Right cardiac atrium (tissue), 5 donors: ENCODE data around the gene UBE2N. TPM values are rescaled to one million over a fixed set of nuclear protein-coding genes. Genes with fewer than 3 reads are reported as not detected.
"Not testable (repeated sequence)": the region's sequence is repeated elsewhere in the genome, so short reads cannot be mapped to it uniquely, and the experiment has no call there.

Experiments used
- ATAC-seq, 2 donors: fragments of 200-7000 bp; cut with Tn5 transposase; one replicate each; pipeline versions ENCODE4 v1.8.0 to v1.9.1; 2020; ENCODE audit warnings: moderate library complexity in 2 of 2, mild to moderate bottlenecking in 1 of 2
- DNase-seq, 3 donors: peaks; one replicate each; pipeline ENCODE4 v3.0.0-alpha.2; 2020
- H3K27ac ChIP-seq: one replicate; pipeline ENCODE4 v1.5.1; 2013; ENCODE audit warnings: mild to moderate bottlenecking, low read length, control low read depth, moderate library complexity
- H3K27me3 ChIP-seq: one replicate; pipeline ENCODE4 v1.6.1; 2013; ENCODE audit not compliant: control insufficient read depth, insufficient read depth
- H3K4me1 ChIP-seq: one replicate; pipeline ENCODE4 v1.6.1; 2013; ENCODE audit warnings: low read length; ENCODE audit not compliant: control insufficient read depth, insufficient read depth
- H3K4me3 ChIP-seq: one replicate; pipeline ENCODE4 v1.5.1; 2013; ENCODE audit warnings: low read length, control low read depth
- H3K9me3 ChIP-seq: one replicate; pipeline ENCODE4 v1.6.1; 2013; ENCODE audit warnings: low read length; ENCODE audit not compliant: control insufficient read depth
- WGBS: extraction: QIAGEN DNeasy Blood & Tissue Kit; methylation state at CpG from one replicate; pipeline ENCODE4 v1.1.7; 2013; 5-methylcytosine and 5-hydroxymethylcytosine counted together
- intact Hi-C, 4 donors: fragments of 100-400 bp; cut with DNase I; formaldehyde crosslinking; loops; one replicate each; pipeline versions ENCODE4 v1.11.0 to v1.14.0; 2022 to 2023
- polyA plus RNA-seq: library from polyadenylated mRNA; stranded (reverse); fragments of 200-250 nt; gene quantifications from one replicate; pipeline ENCODE4 v1.2.3, GENCODE V29; 2013
- total RNA-seq, 4 donors: library from RNA; stranded (reverse); fragmentation: NEBNext Ultra II Directional; extraction: Animal tissue kit (Norgen Biotek cat#: 25700); gene quantifications; one replicate each; pipeline ENCODE4 v1.2.1, GENCODE V29; 2021
- donor health status: healthy with polysubstance abuse.
- donor health status: DM: no; HTN: yes; CAD: no.
- donor health status: DM: no; HTN: no; CAD: no.
- donor health status: DM: no; HTN: yes; CAD: no; lungs with severe emphysema.
- donor health status: DM: yes; HTN: yes; CAD: no.

The UBE2N gene
- total and polyA plus RNA-seq, 5 donors, result 79.2 to 95.2 (median 82.6) TPM

GRCh38 chr12:93393425-93393824, 48.3 kb downstream of the UBE2N start:
- 57% methylated on average over 2 of the region's 2 CpGs for WGBS
- ATAC-seq, result no peak
- Histone ChIP-seq H3K4me3 (no peak overlapping the region), H3K27ac (no peak overlapping the region), H3K27me3 (no peaks in the 10 kb centered on the region), H3K9me3 (no peaks in the 10 kb centered on the region), H3K4me1 (peaks cover 8% of the 10 kb centered on the region)
- DNase-seq, result no peak
- intact Hi-C loops, result loop anchor here in 2 of 4 donors (10.0 kb wide), 2 partner anchors 269 to 409 kb away; no protein-coding TSS in a partner anchor

GRCh38 chr12:93390549-93391297, 51.0 kb downstream of the UBE2N start:
- H3K4me3 ChIP-seq, result no peak overlapping the region
- ATAC-seq, result peak; percentile 39 to 59
- H3K9me3 ChIP-seq, result no peaks in the 10 kb centered on the region
- intact Hi-C loops, result loop anchor here in 2 of 4 donors (10.0 kb wide), 2 partner anchors 266 to 406 kb away; no protein-coding TSS in a partner anchor
- peaks cover 10% of the 10 kb centered on the region for H3K4me1 ChIP-seq
- no peaks in the 10 kb centered on the region for H3K27me3 ChIP-seq
- 73% methylated on average over 5 of the region's 5 CpGs for WGBS
- H3K27ac ChIP-seq, result peak overlapping the region; percentile 17
- DNase-seq, result no peak

- Histone ChIP-seq H3K27ac (no peak overlapping the region), H3K4me1 (peaks cover 10% of the 10 kb centered on the region), H3K9me3 (no peaks in the 10 kb centered on the region), H3K4me3 (no peak overlapping the region), H3K27me3 (no peaks in the 10 kb centered on the region)
- 51% methylated on average over 5 of the region's 5 CpGs for WGBS
- intact Hi-C loops, result loop anchor here in 2 of 4 donors (10.0 kb wide), 2 partner anchors 265 to 405 kb away; no protein-coding TSS in a partner anchor
- DNase-seq (no peak), ATAC-seq (no peak)
Measured at GRCh38 chr12:93390031-93390430, 51.7 kb downstream of the UBE2N start.

GRCh38 chr12:93387780-93388179, 54.0 kb downstream of the UBE2N start:
- Histone ChIP-seq H3K4me3 (no peak overlapping the region), H3K27ac (peak overlapping the region; percentile 30), H3K9me3 (no peaks in the 10 kb centered on the region), H3K4me1 (peaks cover 9% of the 10 kb centered on the region), H3K27me3 (no peaks in the 10 kb centered on the region)
- WGBS, result 70% methylated on average over 2 of the region's 2 CpGs
- no peak for DNase-seq
- intact Hi-C loops, result no loop called here
- ATAC-seq, result peak in 1 of 2 donors; percentile 73

GRCh38 chr12:93381976-93382437, 59.7 kb downstream of the UBE2N start:
- H3K27ac ChIP-seq, result peak overlapping the region; percentile 80

GRCh38 chr12:93381161-93381975, 60.4 kb downstream of the UBE2N start:
- Histone ChIP-seq H3K4me3 (peak overlapping the region; percentile 58), H3K9me3 (no peaks in the 10 kb centered on the region), H3K27me3 (no peaks in the 10 kb centered on the region), H3K27ac (peak overlapping the region; percentile 85), H3K4me1 (peaks cover 2% of the 10 kb centered on the region)
- intact Hi-C loops, result no loop called here
- DNase-seq (no peak), ATAC-seq (no peak)
- WGBS, result 37% methylated on average over 5 of the region's 5 CpGs

More at GRCh38 chr12:93381976-93382437, 59.7 kb downstream of the UBE2N start:
- H3K27me3 ChIP-seq, H3K9me3 ChIP-seq, intact Hi-C loops, ATAC-seq, H3K4me1 ChIP-seq, DNase-seq: not testable (repeated sequence)
- 76% methylated on average over 5 of the region's 5 CpGs for WGBS
- peak overlapping the region; percentile 58 for H3K4me3 ChIP-seq

- ATAC-seq, result no peak
- DNase-seq, result no peak
- intact Hi-C loops, result no loop called here
- no peaks in the 10 kb centered on the region for H3K27me3 ChIP-seq
- H3K4me3 ChIP-seq, result peak overlapping the region; percentile 58
- no peaks in the 10 kb centered on the region for H3K9me3 ChIP-seq
- no peak overlapping the region for H3K27ac ChIP-seq
- peaks cover 2% of the 10 kb centered on the region for H3K4me1 ChIP-seq
- whole genome bisulfite sequencing, result 34% methylated on average over 2 of the region's 2 CpGs
Measured at GRCh38 chr12:93380480-93381121, 61.1 kb downstream of the UBE2N start.

GRCh38 chr12:93379981-93380361, 61.8 kb downstream of the UBE2N start:
- intact Hi-C loops, result loop anchor here in 1 of 4 donors (5.0 kb wide), 1 partner anchor 198 kb away; no protein-coding TSS in a partner anchor
- no peak for ATAC-seq

GRCh38 chr12:93379326-93379980, 62.3 kb downstream of the UBE2N start:
- intact Hi-C loops, result loop anchor here in 1 of 4 donors (5.0 kb wide), 1 partner anchor 197 kb away; no protein-coding TSS in a partner anchor
- WGBS, result 11% methylated on average over 8 of the region's 8 CpGs
- Histone ChIP-seq H3K4me3 (peak overlapping the region; percentile 58), H3K4me1 (peaks cover 2% of the 10 kb centered on the region), H3K9me3 (no peaks in the 10 kb centered on the region), H3K27me3 (no peaks in the 10 kb centered on the region), H3K27ac (peak overlapping the region; percentile 86)
- DNase-seq (no peak), ATAC-seq (no peak)

More at GRCh38 chr12:93379981-93380361, 61.8 kb downstream of the UBE2N start:
- H3K9me3 ChIP-seq, result no peaks in the 10 kb centered on the region
- H3K4me3 ChIP-seq, result peak overlapping the region; percentile 58
- peaks cover 2% of the 10 kb centered on the region for H3K4me1 ChIP-seq
- H3K27ac ChIP-seq, result peak overlapping the region; percentile 76
- DNase-seq, result no peak
- no peaks in the 10 kb centered on the region for H3K27me3 ChIP-seq

- intact Hi-C loops, result loop anchor here in 1 of 4 donors (5.0 kb wide), 1 partner anchor 197 kb away; no protein-coding TSS in a partner anchor
- H3K9me3 ChIP-seq, result no peaks in the 10 kb centered on the region
- peaks cover 2% of the 10 kb centered on the region for H3K4me1 ChIP-seq
- WGBS, result under 1% methylated on average over 4 of the region's 4 CpGs
- no peaks in the 10 kb centered on the region for H3K27me3 ChIP-seq
- no peak for DNase-seq
- ATAC-seq, result no peak
- peak overlapping the region; percentile 58 for H3K4me3 ChIP-seq
- H3K27ac ChIP-seq, result peak overlapping the region; percentile 76
Measured at GRCh38 chr12:93378998-93379325, 62.8 kb downstream of the UBE2N start.
